Ammon's horn (tissue), 1 donor: ENCODE data around the gene PCAT6.

ENCODE experiments used
- DNase-seq: peaks from one replicate; pipeline ENCODE4 v3.0.0-alpha.2; 2016; ENCODE audit warnings: low spot score

The PCAT6 gene

GRCh38 chr1:202848191-202848542 is 37.4 kb downstream of the PCAT6 start:
- DNase-seq: no peak

GRCh38 chr1:202850593-202851362 is 40.0 kb downstream of the PCAT6 start:
- DNase-seq: no peak

- DNase-seq: no peak
These were observed 41.6 kb downstream of the PCAT6 start for GRCh38 chr1:202852163-202852904.

GRCh38 chr1:202854787-202855186 is 44.0 kb downstream of the PCAT6 start:
- DNase-seq: no peak

- DNase-seq: no peak
These were observed 45.3 kb downstream of the PCAT6 start for GRCh38 chr1:202856014-202856413.

- no peak for DNase-seq
These were observed 46.4 kb downstream of the PCAT6 start for GRCh38 chr1:202857136-202857610.

- DNase-seq: no peak
These were observed 47.6 kb downstream of the PCAT6 start for GRCh38 chr1:202858331-202858730.

GRCh38 chr1:202858789-202859414 is 48.1 kb downstream of the PCAT6 start:
- no peak for DNase-seq

GRCh38 chr1:202860744-202861419 is 50.1 kb downstream of the PCAT6 start:
- DNase-seq: peak; percentile 23
